ENCODE data around the gene PTOV1.
A peak's percentile ranks its signal among the peaks of the same experiment; 100 is the strongest.

Gene PTOV1

GRCh38 chr19:49875857-49876421, 25.0 kb downstream of the PTOV1 start:
- peak; percentile 68; the same call in 1 of the 2 replicates for TF ChIP-seq ZBTB7A (IDR thresholded peaks at IDR 0.05; ENCODE audit: low read depth)
- no peak for TF ChIP-seq YY1 (IDR thresholded peaks at IDR 0.05; ENCODE audit: low read depth)

DNA sequence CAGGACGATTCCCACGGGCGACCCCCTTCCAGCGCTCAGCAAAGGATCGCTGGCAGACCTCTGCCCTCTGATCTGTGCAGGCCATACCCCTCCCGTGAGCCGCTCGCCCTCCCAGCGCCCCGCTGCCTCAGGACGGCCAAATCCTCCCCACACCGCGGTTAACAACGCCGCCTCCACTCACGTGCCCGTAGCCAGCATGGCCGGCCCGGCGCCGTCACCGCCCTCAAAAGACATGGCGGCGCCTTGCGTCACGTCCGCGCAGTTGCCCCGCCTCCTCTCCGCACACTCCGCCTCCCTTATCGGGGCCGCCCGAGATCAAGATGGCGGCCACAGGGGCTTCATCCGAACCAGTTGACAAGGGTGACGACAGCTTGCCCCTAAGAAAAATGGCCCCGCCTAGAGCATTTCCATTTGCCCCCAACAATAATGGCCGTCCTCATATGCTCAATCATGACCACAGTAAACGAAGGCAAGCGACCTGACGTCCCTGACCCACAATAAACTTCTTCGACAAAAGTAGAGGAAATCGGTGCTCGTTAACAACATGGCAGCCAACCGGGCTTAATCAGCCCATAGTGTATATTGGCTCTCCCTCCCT, 25.6 kb downstream of the PTOV1 start:
- TF ChIP-seq, protein P1, sequence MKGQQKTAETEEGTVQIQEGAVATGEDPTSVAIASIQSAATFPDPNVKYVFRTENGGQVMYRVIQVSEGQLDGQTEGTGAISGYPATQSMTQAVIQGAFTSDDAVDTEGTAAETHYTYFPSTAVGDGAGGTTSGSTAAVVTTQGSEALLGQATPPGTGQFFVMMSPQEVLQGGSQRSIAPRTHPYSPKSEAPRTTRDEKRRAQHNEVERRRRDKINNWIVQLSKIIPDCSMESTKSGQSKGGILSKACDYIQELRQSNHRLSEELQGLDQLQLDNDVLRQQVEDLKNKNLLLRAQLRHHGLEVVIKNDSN (IDR thresholded peaks at IDR 0.05), result peak; percentile 85
- TF ChIP-seq YY1 (IDR thresholded peaks at IDR 0.05; ENCODE audit: low read depth), result peak; percentile 99
- TF ChIP-seq ZBTB7A (IDR thresholded peaks at IDR 0.05; ENCODE audit: low read depth), result no peak
- no peak for TF ChIP-seq NFIC (IDR thresholded peaks at IDR 0.05)
- peak; percentile 36; the same call in 1 of the 2 replicates for TF ChIP-seq EP300 (IDR thresholded peaks at IDR 0.05; ENCODE audit: borderline replicate concordance)
- TF ChIP-seq TCF12 (IDR thresholded peaks at IDR 0.05; ENCODE audit: low read depth), result peak; percentile 23; the same call in 1 of the 2 replicates
- TF ChIP-seq CEBPB (IDR thresholded peaks at IDR 0.05), result peak; percentile 41; the same call in 1 of the 2 replicates
- TF ChIP-seq TAF1 (IDR thresholded peaks at IDR 0.05; ENCODE audit: low read depth), result peak; percentile 43
- TF ChIP-seq, protein P2, sequence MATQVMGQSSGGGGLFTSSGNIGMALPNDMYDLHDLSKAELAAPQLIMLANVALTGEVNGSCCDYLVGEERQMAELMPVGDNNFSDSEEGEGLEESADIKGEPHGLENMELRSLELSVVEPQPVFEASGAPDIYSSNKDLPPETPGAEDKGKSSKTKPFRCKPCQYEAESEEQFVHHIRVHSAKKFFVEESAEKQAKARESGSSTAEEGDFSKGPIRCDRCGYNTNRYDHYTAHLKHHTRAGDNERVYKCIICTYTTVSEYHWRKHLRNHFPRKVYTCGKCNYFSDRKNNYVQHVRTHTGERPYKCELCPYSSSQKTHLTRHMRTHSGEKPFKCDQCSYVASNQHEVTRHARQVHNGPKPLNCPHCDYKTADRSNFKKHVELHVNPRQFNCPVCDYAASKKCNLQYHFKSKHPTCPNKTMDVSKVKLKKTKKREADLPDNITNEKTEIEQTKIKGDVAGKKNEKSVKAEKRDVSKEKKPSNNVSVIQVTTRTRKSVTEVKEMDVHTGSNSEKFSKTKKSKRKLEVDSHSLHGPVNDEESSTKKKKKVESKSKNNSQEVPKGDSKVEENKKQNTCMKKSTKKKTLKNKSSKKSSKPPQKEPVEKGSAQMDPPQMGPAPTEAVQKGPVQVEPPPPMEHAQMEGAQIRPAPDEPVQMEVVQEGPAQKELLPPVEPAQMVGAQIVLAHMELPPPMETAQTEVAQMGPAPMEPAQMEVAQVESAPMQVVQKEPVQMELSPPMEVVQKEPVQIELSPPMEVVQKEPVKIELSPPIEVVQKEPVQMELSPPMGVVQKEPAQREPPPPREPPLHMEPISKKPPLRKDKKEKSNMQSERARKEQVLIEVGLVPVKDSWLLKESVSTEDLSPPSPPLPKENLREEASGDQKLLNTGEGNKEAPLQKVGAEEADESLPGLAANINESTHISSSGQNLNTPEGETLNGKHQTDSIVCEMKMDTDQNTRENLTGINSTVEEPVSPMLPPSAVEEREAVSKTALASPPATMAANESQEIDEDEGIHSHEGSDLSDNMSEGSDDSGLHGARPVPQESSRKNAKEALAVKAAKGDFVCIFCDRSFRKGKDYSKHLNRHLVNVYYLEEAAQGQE (IDR thresholded peaks at IDR 0.05; ENCODE audit: low read depth), result no peak
- no peak for TF ChIP-seq FOXM1 (IDR thresholded peaks at IDR 0.05; ENCODE audit: borderline replicate concordance, low read depth)
- TF ChIP-seq EGR1 (IDR thresholded peaks at IDR 0.05), result peak; percentile 97
- peak; percentile 92 for TF ChIP-seq CREB1 (IDR thresholded peaks at IDR 0.05; ENCODE audit: low read depth)
- no peak; the same call in 1 of the 2 replicates for TF ChIP-seq TEAD4 (IDR thresholded peaks at IDR 0.05)
- TF ChIP-seq, protein P3, sequence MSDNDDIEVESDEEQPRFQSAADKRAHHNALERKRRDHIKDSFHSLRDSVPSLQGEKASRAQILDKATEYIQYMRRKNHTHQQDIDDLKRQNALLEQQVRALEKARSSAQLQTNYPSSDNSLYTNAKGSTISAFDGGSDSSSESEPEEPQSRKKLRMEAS (IDR thresholded peaks at IDR 0.05), result peak; percentile 86
- TF ChIP-seq RAD21 (IDR thresholded peaks at IDR 0.05; ENCODE audit: low read depth), result no peak

GRCh38 chr19:49877020-49877878, 26.3 kb downstream of the PTOV1 start, which contains the start of the genes AKT1S1 and TBC1D17:
AKT1S1 (minus strand) TSS chr19:49877355; CDS start chr19:49873295, 4,060 bp downstream.
TBC1D17 (plus strand) TSS chr19:49877702; CDS start chr19:49877724, 22 bp downstream.
- TF ChIP-seq TAF1 (IDR thresholded peaks at IDR 0.05; ENCODE audit: low read depth) (peak; percentile 62), YY1 (IDR thresholded peaks at IDR 0.05; ENCODE audit: low read depth) (peak; percentile 95), CEBPB (IDR thresholded peaks at IDR 0.05) (no peak), FOXM1 (IDR thresholded peaks at IDR 0.05; ENCODE audit: borderline replicate concordance, low read depth) (0 out of 2 replicates have a peak, but pooled peaks have one; percentile 12), EGR1 (IDR thresholded peaks at IDR 0.05) (peak; percentile 92), NFIC (IDR thresholded peaks at IDR 0.05) (peak; percentile 95), RAD21 (IDR thresholded peaks at IDR 0.05; ENCODE audit: low read depth) (no peak), CREB1 (IDR thresholded peaks at IDR 0.05; ENCODE audit: low read depth) (peak; percentile 92), ZBTB7A (IDR thresholded peaks at IDR 0.05; ENCODE audit: low read depth) (no peak), TEAD4 (IDR thresholded peaks at IDR 0.05) (0 out of 2 replicates have a peak, but pooled peaks have one; percentile 16)
- TF ChIP-seq, protein P1 (IDR thresholded peaks at IDR 0.05), result peak; percentile 99
- TF ChIP-seq, protein P3 (IDR thresholded peaks at IDR 0.05), result peak; percentile 95

DNA sequence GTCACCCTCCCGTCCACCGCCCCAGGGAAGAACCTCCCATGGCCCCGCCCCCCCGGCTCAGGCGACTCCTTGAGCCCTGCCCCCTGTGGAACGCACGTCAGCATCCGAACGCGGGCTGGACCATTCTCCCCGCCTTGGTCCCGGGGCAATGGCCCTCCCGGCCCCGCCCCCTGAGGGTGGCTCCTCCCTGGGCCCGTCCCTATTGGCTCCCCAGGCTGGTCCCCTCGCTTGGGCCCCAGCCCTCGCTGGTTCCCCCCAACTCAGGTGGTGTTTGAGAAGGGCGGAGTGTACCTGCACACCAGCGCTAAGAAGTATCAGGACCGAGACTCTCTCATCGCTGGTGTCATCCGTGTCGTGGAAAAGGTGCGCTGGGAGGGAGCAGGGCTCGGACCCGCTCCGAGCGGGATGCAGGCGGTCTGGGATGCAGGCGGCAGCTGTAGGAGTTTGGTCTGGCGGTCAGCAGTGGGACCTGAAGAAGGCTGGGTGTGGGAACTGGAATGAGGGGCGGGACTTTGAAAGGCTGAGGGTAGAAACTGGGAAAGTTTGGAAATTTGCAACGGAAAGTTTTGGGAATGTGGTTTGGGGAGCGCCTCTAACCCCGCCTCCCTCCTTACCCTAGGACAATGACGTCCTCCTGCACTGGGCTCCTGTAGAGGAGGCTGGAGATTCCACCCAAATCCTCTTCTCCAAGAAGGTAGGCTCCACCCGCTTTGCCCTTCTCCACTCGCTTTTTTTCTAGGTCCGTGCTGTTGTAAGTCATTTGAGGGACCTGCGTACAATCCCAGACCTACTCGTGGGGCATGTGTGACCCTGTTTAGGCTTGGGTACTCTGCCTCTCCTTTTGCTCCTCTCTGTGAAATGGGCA, 27.2 kb downstream of the PTOV1 start:
- TF ChIP-seq ZBTB7A (IDR thresholded peaks at IDR 0.05; ENCODE audit: low read depth) (0 out of 2 replicates have a peak, but pooled peaks have one; percentile 1), CEBPB (IDR thresholded peaks at IDR 0.05) (no peak)

DNA sequence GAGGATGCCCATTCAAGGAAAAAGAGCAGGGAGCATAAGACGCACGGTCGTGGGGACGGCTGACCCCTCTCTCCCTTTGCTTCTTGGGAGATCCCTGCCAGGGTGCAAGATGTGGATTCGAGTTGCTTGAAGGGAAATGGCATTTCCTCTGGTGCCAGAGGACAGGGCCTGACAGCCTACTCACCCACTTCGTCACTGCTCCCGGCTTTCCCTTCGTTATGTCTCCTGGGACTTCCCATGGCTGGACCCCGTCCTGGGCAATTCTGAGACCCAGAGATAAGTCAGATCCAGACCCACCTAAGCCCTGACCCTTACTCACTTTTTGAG, 27.7 kb downstream of the PTOV1 start:
- TF ChIP-seq FOXM1 (IDR thresholded peaks at IDR 0.05; ENCODE audit: borderline replicate concordance, low read depth) (no peak), EGR1 (IDR thresholded peaks at IDR 0.05) (no peak), TEAD4 (IDR thresholded peaks at IDR 0.05) (no peak), CEBPB (IDR thresholded peaks at IDR 0.05) (no peak)

- TF ChIP-seq TCF12 (IDR thresholded peaks at IDR 0.05; ENCODE audit: low read depth), result no peak
Observed at GRCh38 chr19:49879243-49879963, 28.4 kb downstream of the PTOV1 start.
